CD14-positive monocyte (primary cell): Measurements from ENCODE around the gene CSN3. TPM values are rescaled to one million over a fixed set of nuclear protein-coding genes. Genes with fewer than 3 reads are reported as not detected.

Source experiments
- DNase-seq, 3 donors: peaks; one replicate each; pipeline ENCODE4 v3.0.0-alpha.2; 2011 to 2022
- H2AFZ ChIP-seq: 2 replicates; pipeline ENCODE4 v1.6.0; 2012; ENCODE audit warnings: mild to moderate bottlenecking, low read depth, low read length, inconsistent platforms; ENCODE audit not compliant: insufficient read depth, poor library complexity, severe bottlenecking
- H3K27ac ChIP-seq, 2 donors: 1 replicate in 1 of 2; 2 replicates in 1 of 2; pipeline ENCODE4 v1.5.1; 2012 to 2013; ENCODE audit warnings: low read length in 2 of 2, control low read depth in 1 of 2, inconsistent platforms in 1 of 2, low read depth in 1 of 2, mild to moderate bottlenecking in 1 of 2
- H3K27me3 ChIP-seq, 2 donors: one replicate each; pipeline versions ENCODE4 v1.6.0 to v1.6.1; 2011 to 2013; ENCODE audit warnings: low read length in 2 of 2; ENCODE audit not compliant: control insufficient read depth in 2 of 2, insufficient read depth in 2 of 2
- H3K36me3 ChIP-seq, 2 donors: replicated peaks in 1 of 2; 1 replicate in 1 of 2; 2 replicates in 1 of 2; pipeline versions ENCODE4 v1.5.1 to v1.6.1; 2012 to 2013; ENCODE audit warnings: low read length in 2 of 2, control low read depth in 1 of 2, inconsistent platforms in 1 of 2, mild to moderate bottlenecking in 1 of 2; ENCODE audit not compliant: insufficient read depth in 2 of 2, control insufficient read depth in 1 of 2
- H3K4me1 ChIP-seq, 2 donors: 1 replicate in 1 of 2; 2 replicates in 1 of 2; pipeline versions ENCODE4 v1.5.1 to v1.6.1; 2012 to 2013; ENCODE audit warnings: low read length in 2 of 2, control low read depth in 1 of 2, inconsistent platforms in 1 of 2, mild to moderate bottlenecking in 1 of 2, moderate library complexity in 1 of 2; ENCODE audit not compliant: insufficient read depth in 2 of 2, control insufficient read depth in 1 of 2
- H3K4me2 ChIP-seq: replicated peaks from 2 replicates; pipeline ENCODE3; 2012; ENCODE audit warnings: low read length, moderate library complexity, mild to moderate bottlenecking; ENCODE audit not compliant: poor library complexity, severe bottlenecking; ENCODE audit errors: extremely low read depth
- H3K4me3 ChIP-seq, 3 experiments: fragments of 200-600 bp in 1 of 3; sonication (generic) in 1 of 3; replicated peaks in 1 of 3; 1 replicate in 2 of 3; 2 replicates in 1 of 3; pipeline ENCODE4 v1.5.1; 2011 to 2013; ENCODE audit warnings: low read length in 3 of 3, mild to moderate bottlenecking in 3 of 3, control low read depth in 2 of 3, low read depth in 2 of 3, inconsistent platforms in 1 of 3, moderate library complexity in 1 of 3
- H3K79me2 ChIP-seq: 2 replicates; pipeline ENCODE4 v1.6.0; 2012; ENCODE audit warnings: mild to moderate bottlenecking, control low read depth, inconsistent platforms, low read length, moderate library complexity; ENCODE audit not compliant: insufficient read depth
- H3K9ac ChIP-seq: 2 replicates; pipeline ENCODE4 v1.6.0; 2017; ENCODE audit warnings: low read length, mild to moderate bottlenecking; ENCODE audit not compliant: insufficient read depth, poor library complexity, severe bottlenecking
- H3K9me3 ChIP-seq, 2 donors: replicated peaks in 1 of 2; 1 replicate in 1 of 2; 2 replicates in 1 of 2; pipeline versions ENCODE4 v1.5.1 to v1.6.1; 2012 to 2013; ENCODE audit warnings: low read length in 2 of 2, control low read depth in 1 of 2; ENCODE audit not compliant: control insufficient read depth in 1 of 2, insufficient read depth in 1 of 2
- H4K20me1 ChIP-seq: 2 replicates; pipeline ENCODE4 v1.6.0; 2012; ENCODE audit warnings: mild to moderate bottlenecking, low read length, control low read depth, moderate library complexity; ENCODE audit not compliant: insufficient read depth
- H3K27ac Mint-ChIP-seq, 7 donors: one replicate each; pipeline ENCODE4 v1.8.0; 2020; ENCODE audit warnings: mild to moderate bottlenecking in 7 of 7, mixed read lengths in 7 of 7, moderate library complexity in 6 of 7, inconsistent platforms in 2 of 7
- H3K27me3 Mint-ChIP-seq, 3 donors: one replicate each; pipeline ENCODE4 v1.8.0; 2021 to 2022; ENCODE audit warnings: low read depth in 3 of 3, mild to moderate bottlenecking in 3 of 3, mixed read lengths in 3 of 3, moderate library complexity in 3 of 3, inconsistent platforms in 1 of 3
- H3K36me3 Mint-ChIP-seq, 2 donors: one replicate each; pipeline ENCODE4 v1.8.0; 2020; ENCODE audit warnings: mixed read lengths in 2 of 2, inconsistent platforms in 1 of 2, mild to moderate bottlenecking in 1 of 2
- H3K4me1 Mint-ChIP-seq: one replicate; pipeline ENCODE4 v1.8.0; 2020; ENCODE audit warnings: mild to moderate bottlenecking, mixed read lengths
- H3K4me3 Mint-ChIP-seq, 2 donors: one replicate each; pipeline ENCODE4 v1.8.0; 2020; ENCODE audit warnings: mild to moderate bottlenecking in 2 of 2, mixed read lengths in 2 of 2, moderate library complexity in 1 of 2
- H3K9me3 Mint-ChIP-seq, 7 donors: one replicate each; pipeline ENCODE4 v1.8.0; 2020 to 2022; ENCODE audit warnings: mixed read lengths in 7 of 7, mild to moderate bottlenecking in 6 of 7, moderate library complexity in 6 of 7, inconsistent platforms in 2 of 7
- WGBS: methylation state at CpG from one replicate; pipeline ENCODE4 v1.1.5; 2013; ENCODE audit warnings: missing lambda C conversion rate; ENCODE audit not compliant: insufficient coverage; 5-methylcytosine and 5-hydroxymethylcytosine counted together
- intact Hi-C, 2 donors: fragments of 100-400 bp; cut with micrococcal nuclease; formaldehyde crosslinking; loops; one replicate each; pipeline versions ENCODE4 v1.15.0 to v1.15.1; 2023
- polyA plus RNA-seq, 3 donors: library from polyadenylated mRNA; depleted of rRNA in 1 of 3; unstranded in 2 of 3; stranded (reverse) in 1 of 3; fragments of 300-500 nt in 2 of 3; fragments of >200 nt in 1 of 3; fragmentation: Illumina TruSeq in 2 of 3; gene quantifications; 1 replicate in 2 of 3; 2 replicates in 1 of 3; pipeline ENCODE4 v1.2.3, GENCODE V29; 2012 to 2021
- TF ChIP-seq, protein P1 (sequence below): fragments of 200-600 bp; IDR thresholded peaks from one replicate; pipeline ENCODE4 v1.8.0; 2022; ENCODE audit warnings: antibody characterized with exemption, mild to moderate bottlenecking

CSN3 gene
- polyA plus RNA-seq, 3 donors = not detected

GRCh38 chr4:70297576-70297975 lies 55.2 kb downstream of the CSN3 start:
- Mint-ChIP-seq H3K27me3 (no peaks in the 10 kb centered on the region), H3K4me1 (no peaks in the 10 kb centered on the region), H3K36me3 (no peaks in the 10 kb centered on the region), H3K27ac (no peak overlapping the region), H3K9me3 (peaks cover 0 to 12% (median 5%) of the 10 kb centered on the region in 7 donors), H3K4me3 (no peak overlapping the region)
- no peak overlapping the region for H3K27ac ChIP-seq
- H3K4me2 ChIP-seq = no peak overlapping the region
- no peaks in the 10 kb centered on the region for H3K79me2 ChIP-seq
- H3K27me3 ChIP-seq = no peaks in the 10 kb centered on the region
- H3K4me1 ChIP-seq = no peaks in the 10 kb centered on the region
- no peak for DNase-seq
- no peaks in the 10 kb centered on the region for H3K36me3 ChIP-seq
- no peaks in the 10 kb centered on the region for H4K20me1 ChIP-seq
- TF ChIP-seq, protein P1, sequence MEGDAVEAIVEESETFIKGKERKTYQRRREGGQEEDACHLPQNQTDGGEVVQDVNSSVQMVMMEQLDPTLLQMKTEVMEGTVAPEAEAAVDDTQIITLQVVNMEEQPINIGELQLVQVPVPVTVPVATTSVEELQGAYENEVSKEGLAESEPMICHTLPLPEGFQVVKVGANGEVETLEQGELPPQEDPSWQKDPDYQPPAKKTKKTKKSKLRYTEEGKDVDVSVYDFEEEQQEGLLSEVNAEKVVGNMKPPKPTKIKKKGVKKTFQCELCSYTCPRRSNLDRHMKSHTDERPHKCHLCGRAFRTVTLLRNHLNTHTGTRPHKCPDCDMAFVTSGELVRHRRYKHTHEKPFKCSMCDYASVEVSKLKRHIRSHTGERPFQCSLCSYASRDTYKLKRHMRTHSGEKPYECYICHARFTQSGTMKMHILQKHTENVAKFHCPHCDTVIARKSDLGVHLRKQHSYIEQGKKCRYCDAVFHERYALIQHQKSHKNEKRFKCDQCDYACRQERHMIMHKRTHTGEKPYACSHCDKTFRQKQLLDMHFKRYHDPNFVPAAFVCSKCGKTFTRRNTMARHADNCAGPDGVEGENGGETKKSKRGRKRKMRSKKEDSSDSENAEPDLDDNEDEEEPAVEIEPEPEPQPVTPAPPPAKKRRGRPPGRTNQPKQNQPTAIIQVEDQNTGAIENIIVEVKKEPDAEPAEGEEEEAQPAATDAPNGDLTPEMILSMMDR = no peak
- intact Hi-C loops = no loop called here
- H3K9ac ChIP-seq = no peak overlapping the region
- peaks cover 0 to 18% of the 10 kb centered on the region in 2 donors for H3K9me3 ChIP-seq
- no peak overlapping the region for H2AFZ ChIP-seq
- H3K4me3 ChIP-seq = no peak overlapping the region

DNA sequence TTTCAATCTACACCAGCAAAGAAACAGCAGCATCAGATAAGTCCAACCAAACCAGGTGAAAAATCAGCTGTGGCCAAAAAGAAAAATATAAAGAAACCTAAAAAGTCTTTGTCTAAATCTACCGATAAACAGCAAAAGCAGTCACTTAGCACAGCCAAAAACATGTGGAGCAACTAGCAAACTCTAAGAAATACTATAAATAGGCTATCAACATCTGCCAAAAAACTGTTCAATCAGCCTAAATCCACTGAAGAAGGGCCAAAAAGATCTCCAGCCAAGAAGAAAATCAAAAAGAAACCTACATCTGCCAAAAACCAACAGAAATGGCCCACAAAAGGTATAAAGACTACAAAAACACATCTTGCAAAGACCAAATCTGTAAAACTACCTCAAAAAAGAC lies 55.7 kb downstream of the CSN3 start:
- Mint-ChIP-seq H3K9me3 (peaks cover 0 to 12% (median 5%) of the 10 kb centered on the region in 7 donors), H3K4me3 (no peak overlapping the region), H3K36me3 (no peaks in the 10 kb centered on the region), H3K27me3 (no peaks in the 10 kb centered on the region), H3K4me1 (no peaks in the 10 kb centered on the region), H3K27ac (no peak overlapping the region)
- Histone ChIP-seq H3K4me3 (no peak overlapping the region), H3K27ac (no peak overlapping the region), H3K9ac (no peak overlapping the region), H4K20me1 (no peaks in the 10 kb centered on the region), H3K9me3 (peaks cover 0 to 18% of the 10 kb centered on the region in 2 donors), H2AFZ (no peak overlapping the region), H3K4me2 (no peak overlapping the region), H3K27me3 (no peaks in the 10 kb centered on the region), H3K79me2 (no peaks in the 10 kb centered on the region), H3K36me3 (no peaks in the 10 kb centered on the region), H3K4me1 (no peaks in the 10 kb centered on the region)
- DNase-seq = no peak
- WGBS = no CpG with 5 or more reads among the region's 1 CpG
- intact Hi-C loops = no loop called here
- TF ChIP-seq, protein P1 = no peak
